Astrocyte of the cerebellum (primary cell): ENCODE measurements around the gene PAPSS1.
"Not testable (repeated sequence)": the region's sequence is repeated elsewhere in the genome, so short reads cannot be mapped to it uniquely, and the experiment has no call there.

ENCODE experiments used
- DNase-seq: peaks from one replicate; pipeline ENCODE4 v3.0.0-alpha.2; 2011; ENCODE audit warnings: low read depth
- H3K4me3 ChIP-seq: 2 replicates; pipeline ENCODE4 v1.5.1; 2011; ENCODE audit warnings: mild to moderate bottlenecking, low read depth, low read length, moderate library complexity
- CTCF ChIP-seq: IDR thresholded peaks from 2 replicates; pipeline ENCODE4 v1.5.1; 2012; ENCODE audit warnings: low read length, low read depth, moderate library complexity, mild to moderate bottlenecking; ENCODE audit errors: missing control alignments
- in situ Hi-C: cut with HindIII; loops from 2 replicates; pipeline ENCODE4 v1.10.0; 2017; ENCODE audit warnings: low sequenced_read_pairs

Gene PAPSS1

GRCh38 chr4:107669068-107669467 is 51.0 kb downstream of the PAPSS1 start:
- DNase-seq = no peak
- H3K4me3 ChIP-seq = no peak overlapping the region
- no peak for TF ChIP-seq CTCF
- in situ Hi-C loops = no loop called here

GRCh38 chr4:107666134-107666533 is 53.9 kb downstream of the PAPSS1 start:
- TF ChIP-seq CTCF = peak; percentile 29
- in situ Hi-C loops = no loop called here
- peak; percentile 33 for DNase-seq
- H3K4me3 ChIP-seq = no peak overlapping the region

- H3K4me3 ChIP-seq = no peak overlapping the region
- no peak for DNase-seq
- in situ Hi-C loops = no loop called here
- no peak for TF ChIP-seq CTCF
Measured at GRCh38 chr4:107665001-107665400, 55.0 kb downstream of the PAPSS1 start.

GRCh38 chr4:107658400-107659336 is 61.4 kb downstream of the PAPSS1 start:
- TF ChIP-seq CTCF = no peak
- in situ Hi-C loops = no loop called here
- no peak for DNase-seq
- no peak overlapping the region for H3K4me3 ChIP-seq

GRCh38 chr4:107655289-107655688 is 64.7 kb downstream of the PAPSS1 start:
- in situ Hi-C loops = no loop called here
- no peak for TF ChIP-seq CTCF
- no peak overlapping the region for H3K4me3 ChIP-seq
- no peak for DNase-seq

GRCh38 chr4:107654694-107655093 is 65.3 kb downstream of the PAPSS1 start:
- peak; percentile 36 for TF ChIP-seq CTCF
- in situ Hi-C loops = no loop called here
- no peak for DNase-seq

GRCh38 chr4:107651408-107651807 is 68.6 kb downstream of the PAPSS1 start:
- DNase-seq, in situ Hi-C loops: not testable (repeated sequence)

More at GRCh38 chr4:107654694-107655093, 65.3 kb downstream of the PAPSS1 start:
- no peak overlapping the region for H3K4me3 ChIP-seq

More at GRCh38 chr4:107651408-107651807, 68.6 kb downstream of the PAPSS1 start:
- H3K4me3 ChIP-seq = not testable (repeated sequence)
